SK-N-SH (cell line): ENCODE results near the gene ATP2A1. TPM values are rescaled to one million over a fixed set of nuclear protein-coding genes. Genes with fewer than 3 reads are reported as not detected.

Source experiments
- CTCF ChIA-PET: fragments of 300-600, 350-600 bp; formaldehyde crosslinking; extraction: SDS; loops from one replicate; lab custom pipeline; 2021; lab: Yijun Ruan, JAX
- POLR2A ChIA-PET: fragments of 350-600 bp; sonication (Branson Sonifier 250); formaldehyde crosslinking; extraction: SDS; loops from one replicate; lab custom pipeline; 2020; ENCODE audit warnings: antibody characterized with exemption, inconsistent platforms; lab: Yijun Ruan, JAX
- DNase-seq: peaks from one replicate; pipeline ENCODE4 v3.0.0; 2012
- H2AFZ ChIP-seq: fragments of 200-600 bp; sonication (generic); 2 replicates; pipeline ENCODE4 v1.8.1; 2016; ENCODE audit warnings: antibody characterized with exemption, mild to moderate bottlenecking, low read depth
- H3F3A ChIP-seq: fragments of 200-600 bp; sonication (generic); replicated peaks from 2 replicates; pipeline ENCODE3; 2016; ENCODE audit warnings: antibody characterized with exemption, mild to moderate bottlenecking; ENCODE audit not compliant: insufficient read depth
- H3K27ac ChIP-seq, 2 experiments: fragments of 200-500 bp in 1 of 2; fragments of 200-600 bp in 1 of 2; sonication (Bioruptor generic) in 1 of 2; sonication (generic), shearing (Covaris generic) in 1 of 2; 2 replicates each; pipeline versions ENCODE4 v1.5.1 to v1.6.1; 2014 to 2016; ENCODE audit warnings: low read depth in 2 of 2, inconsistent platforms in 1 of 2, low read length in 1 of 2, mild to moderate bottlenecking in 1 of 2, mixed read lengths in 1 of 2
- H3K27me3 ChIP-seq: fragments of 200-600 bp; sonication (generic), shearing (Covaris generic); 2 replicates; pipeline ENCODE4 v1.6.1; 2016; ENCODE audit warnings: mixed run types; ENCODE audit not compliant: insufficient read depth
- H3K36me3 ChIP-seq, 2 experiments: fragments of 200-500 bp in 1 of 2; fragments of 200-600 bp in 1 of 2; sonication (Bioruptor generic) in 1 of 2; sonication (generic) in 1 of 2; replicated peaks in 1 of 2; 2 replicates each; pipeline versions ENCODE3 to v1.5.1; 2014 to 2016; ENCODE audit warnings: low read length in 1 of 2, mild to moderate bottlenecking in 1 of 2; ENCODE audit not compliant: insufficient read depth in 2 of 2, control insufficient read depth in 1 of 2
- H3K4me1 ChIP-seq, 2 experiments: fragments of 200-500 bp in 1 of 2; fragments of 200-600 bp in 1 of 2; sonication (Bioruptor generic) in 1 of 2; sonication (generic), shearing (Covaris generic) in 1 of 2; 2 replicates each; pipeline versions ENCODE4 v1.5.1 to v1.6.1; 2014 to 2016; ENCODE audit warnings: low read depth in 1 of 2, low read length in 1 of 2, mixed run types in 1 of 2; ENCODE audit not compliant: insufficient read depth in 2 of 2, control insufficient read depth in 1 of 2
- H3K4me2 ChIP-seq: fragments of 200-600 bp; sonication (generic), shearing (Covaris generic); 2 replicates; pipeline ENCODE4 v1.6.1; 2017; ENCODE audit warnings: mixed run types
- H3K4me3 ChIP-seq, 2 experiments: fragments of 200-500 bp in 1 of 2; fragments of 200-600 bp in 1 of 2; sonication (Bioruptor generic) in 1 of 2; sonication (generic), shearing (Covaris generic) in 1 of 2; 2 replicates each; pipeline versions ENCODE4 v1.5.1 to v1.8.1; 2014 to 2016; ENCODE audit warnings: low read depth in 2 of 2, inconsistent platforms in 1 of 2, low read length in 1 of 2, mild to moderate bottlenecking in 1 of 2, mixed read lengths in 1 of 2, moderate library complexity in 1 of 2
- H3K79me2 ChIP-seq: fragments of 200-600 bp; sonication (generic); 2 replicates; pipeline ENCODE4 v1.8.1; 2017; ENCODE audit warnings: mild to moderate bottlenecking; ENCODE audit not compliant: insufficient read depth
- H3K9ac ChIP-seq: fragments of 200-600 bp; sonication (generic); 2 replicates; pipeline ENCODE4 v1.6.1; 2017; ENCODE audit warnings: mixed run types
- H3K9me2 ChIP-seq: fragments of 200-600 bp; sonication (generic); 2 replicates; pipeline ENCODE4 v1.6.1; 2017; ENCODE audit warnings: mixed run types
- H3K9me3 ChIP-seq: fragments of 200-600 bp; sonication (generic); 2 replicates; pipeline ENCODE4 v1.6.1; 2017; ENCODE audit warnings: mixed run types, mild to moderate bottlenecking, moderate library complexity
- H4K20me1 ChIP-seq: fragments of 200-600 bp; sonication (generic); 2 replicates; pipeline ENCODE4 v1.6.1; 2017; ENCODE audit warnings: mild to moderate bottlenecking, mixed run types; ENCODE audit not compliant: insufficient read depth
- ELF1 ChIP-seq: IDR thresholded peaks from 2 replicates; pipeline ENCODE4 v1.4.0; 2012
- FOXJ3 ChIP-seq: sonication (generic); formaldehyde crosslinking; IDR thresholded peaks from 2 replicates; pipeline ENCODE4 v1.5.1; 2020; ENCODE audit warnings: mild to moderate bottlenecking, missing genetic modification reagents
- MAX ChIP-seq: IDR thresholded peaks from 2 replicates; pipeline ENCODE4 v1.4.0; 2012; ENCODE audit warnings: low read depth
- NFIC ChIP-seq: IDR thresholded peaks from 2 replicates; pipeline ENCODE4 v1.4.0; 2012; ENCODE audit warnings: borderline replicate concordance
- REST ChIP-seq: IDR thresholded peaks from 2 replicates; pipeline ENCODE4 v1.6.1; 2012; ENCODE audit warnings: mild to moderate bottlenecking, low read depth, low read length, moderate library complexity
- RXRA ChIP-seq: IDR thresholded peaks from 2 replicates; pipeline ENCODE4 v1.4.0; 2012; ENCODE audit warnings: low read depth, mild to moderate bottlenecking, borderline replicate concordance
- USF1 ChIP-seq: IDR thresholded peaks from 2 replicates; pipeline ENCODE4 v1.4.0; 2012; ENCODE audit warnings: low read depth, borderline replicate concordance
- YY1 ChIP-seq: IDR thresholded peaks from 2 replicates; pipeline ENCODE4 v1.4.0; 2012; ENCODE audit warnings: low read depth, mild to moderate bottlenecking
- ZBTB33 ChIP-seq: IDR thresholded peaks from 2 replicates; pipeline ENCODE4 v1.4.0; 2012; ENCODE audit warnings: low read depth, borderline replicate concordance
- WGBS: methylation state at CpG from one replicate; pipeline ENCODE4 v1.1.6; 2017; ENCODE audit warnings: low lambda C conversion rate; 5-methylcytosine and 5-hydroxymethylcytosine counted together
- polyA plus RNA-seq, 3 experiments: library from polyadenylated mRNA; depleted of rRNA; stranded (reverse); fragments of >200 nt; gene quantifications; 2 replicates each; pipeline ENCODE4 v1.2.3, GENCODE V29; 2012

The ATP2A1 gene
- polyA plus RNA-seq, 1 of the 3 experiments (the other 2 are of a cell fraction), result 3.0 TPM

- peaks cover 6% of the 10 kb centered on the region in 2 experiments for H3K36me3 ChIP-seq
- no peaks in the 10 kb centered on the region for H3F3A ChIP-seq
- no peak overlapping the region for H3K4me2 ChIP-seq
- 100% methylated on average over 1 of the region's 9 CpGs for WGBS
- no peak overlapping the region for H3K4me3 ChIP-seq
- no peak overlapping the region for H3K9ac ChIP-seq
- DNase-seq, result no peak
- H3K27ac ChIP-seq, result no peak overlapping the region
- no peaks in the 10 kb centered on the region for H3K4me1 ChIP-seq
- TF ChIP-seq NFIC (no peak), ELF1 (no peak), YY1 (no peak), MAX (no peak), FOXJ3 (CRISPR knock-in tag) (no peak), USF1 (no peak), REST (no peak), RXRA (no peak)
- H4K20me1 ChIP-seq, result no peaks in the 10 kb centered on the region
- CTCF ChIA-PET, result no interaction called here
- H3K9me2 ChIP-seq, result no peaks in the 10 kb centered on the region
- no peaks in the 10 kb centered on the region for H3K9me3 ChIP-seq
- H2AFZ ChIP-seq, result no peak overlapping the region
- H3K79me2 ChIP-seq, result no peaks in the 10 kb centered on the region
- no peaks in the 10 kb centered on the region for H3K27me3 ChIP-seq
- POLR2A ChIA-PET, result interaction anchor here (0.9 kb wide), 1 partner anchor 27 kb away, joined by 3 read pairs; the partner anchor contains the start of gene ATP2A1
Observed at GRCh38 chr16:28905229-28905754, 27.0 kb downstream of the ATP2A1 start.

GRCh38 chr16:28905800-28906372 is 27.6 kb downstream of the ATP2A1 start:
- H3K79me2 ChIP-seq, result no peaks in the 10 kb centered on the region
- no peak for TF ChIP-seq USF1
- TF ChIP-seq REST, result no peak
- TF ChIP-seq ZBTB33, result no peak
- no peak overlapping the region for H3K9ac ChIP-seq
- no peaks in the 10 kb centered on the region for H3K27me3 ChIP-seq
- no peak overlapping the region for H3K4me2 ChIP-seq
- no peaks in the 10 kb centered on the region for H3F3A ChIP-seq
- no peak overlapping the region for H3K27ac ChIP-seq
- no peak overlapping the region for H3K4me3 ChIP-seq
- ChIA-PET CTCF (no interaction called here), POLR2A (interaction anchor here (0.9 kb wide), 1 partner anchor 27 kb away, joined by 3 read pairs; the partner anchor contains the start of gene ATP2A1)
- no peak for DNase-seq
- H3K9me2 ChIP-seq, result no peaks in the 10 kb centered on the region
- peaks cover 6% of the 10 kb centered on the region in 2 experiments for H3K36me3 ChIP-seq
- WGBS, result 94% methylated on average over 18 of the region's 24 CpGs
- no peak overlapping the region for H2AFZ ChIP-seq
- H4K20me1 ChIP-seq, result no peaks in the 10 kb centered on the region
- no peaks in the 10 kb centered on the region for H3K4me1 ChIP-seq
- no peaks in the 10 kb centered on the region for H3K9me3 ChIP-seq
